Measurements from ENCODE around the gene NUP43.
"Not testable (repeated sequence)": the region's sequence is repeated elsewhere in the genome, so short reads cannot be mapped to it uniquely, and the experiment has no call there.

Gene NUP43

DNA sequence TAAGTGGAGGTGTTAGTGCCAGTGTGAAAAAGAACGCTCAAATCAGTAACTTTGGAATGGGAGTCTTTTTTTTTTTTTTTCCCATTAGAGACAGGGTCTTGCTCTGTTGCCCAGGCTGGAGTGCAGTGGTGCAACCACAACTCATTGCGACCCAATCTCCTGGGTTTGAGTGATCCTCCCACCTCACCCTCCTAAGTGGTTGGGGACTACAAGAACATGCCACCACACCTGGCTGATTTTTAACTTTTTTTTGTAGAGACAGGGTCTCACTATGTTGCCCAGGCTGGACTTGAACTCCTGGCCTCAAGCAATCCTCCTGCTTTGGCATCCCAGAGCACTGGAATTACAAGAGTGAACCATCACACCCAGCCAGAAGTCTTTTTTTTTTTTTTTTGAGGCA lies 48.2 kb downstream of the NUP43 start:
- in situ Hi-C loops (cut with MboI; ENCODE audit: low sequenced_read_pairs): no loop called here

DNA sequence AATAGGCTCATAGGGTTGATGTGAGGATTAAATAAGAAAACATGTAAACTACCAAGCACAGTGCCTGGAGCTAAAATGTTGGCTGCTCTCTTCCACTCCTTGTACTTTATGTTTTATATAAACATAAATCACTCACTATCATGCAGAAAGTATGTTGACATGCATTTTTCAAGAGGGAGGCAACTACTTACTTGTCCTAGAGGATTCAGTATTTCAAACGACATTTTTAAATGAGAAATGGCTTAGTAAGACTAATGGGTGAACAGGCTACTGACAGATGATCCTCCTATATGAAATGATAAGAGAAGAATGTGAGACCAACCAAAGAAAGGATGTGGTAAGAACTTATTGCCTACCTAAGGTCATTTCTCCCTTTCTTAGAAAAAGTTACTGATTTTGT lies 49.4 kb downstream of the NUP43 start:
- in situ Hi-C loops (cut with MboI; ENCODE audit: low sequenced_read_pairs): no loop called here

DNA sequence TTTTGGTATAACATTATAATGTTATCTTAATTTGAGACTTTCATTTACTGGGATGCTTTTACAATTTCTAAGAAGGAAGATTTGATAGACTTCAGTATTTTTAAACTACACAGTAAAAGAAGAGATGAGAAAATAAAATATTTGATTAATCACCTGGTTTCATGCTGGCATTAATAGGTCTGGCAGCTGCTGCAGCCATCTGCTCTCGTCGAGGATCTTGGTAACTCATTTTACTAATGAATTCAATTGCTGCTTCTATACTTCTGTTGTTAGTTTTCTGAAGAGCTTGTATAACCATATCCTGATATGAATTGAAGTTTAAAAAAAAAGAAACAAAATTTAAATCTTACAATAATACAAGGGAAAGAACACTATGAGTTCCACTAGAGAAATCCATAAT lies 51.4 kb downstream of the NUP43 start:
- in situ Hi-C loops (cut with MboI; ENCODE audit: low sequenced_read_pairs): no loop called here

DNA sequence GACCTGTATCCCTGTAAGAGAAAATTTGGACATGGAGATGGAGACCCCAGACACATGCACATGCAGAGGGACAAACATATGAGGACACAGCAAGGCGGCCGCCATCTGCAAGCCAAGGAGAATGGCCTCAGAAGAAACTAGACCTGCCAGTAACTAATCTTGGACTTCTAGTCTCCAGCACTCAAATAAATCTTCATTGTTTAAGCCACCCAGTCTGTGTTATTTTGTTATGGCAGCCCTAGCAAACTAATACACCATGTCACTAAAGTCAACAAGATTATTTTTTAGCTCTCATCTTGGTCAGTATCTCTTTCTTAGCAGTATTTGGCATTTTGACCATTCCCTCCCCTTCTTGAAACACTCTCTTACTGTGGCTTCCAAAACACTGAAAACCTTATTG lies 55.1 kb downstream of the NUP43 start:
- in situ Hi-C loops (cut with MboI; ENCODE audit: low sequenced_read_pairs): no loop called here

DNA sequence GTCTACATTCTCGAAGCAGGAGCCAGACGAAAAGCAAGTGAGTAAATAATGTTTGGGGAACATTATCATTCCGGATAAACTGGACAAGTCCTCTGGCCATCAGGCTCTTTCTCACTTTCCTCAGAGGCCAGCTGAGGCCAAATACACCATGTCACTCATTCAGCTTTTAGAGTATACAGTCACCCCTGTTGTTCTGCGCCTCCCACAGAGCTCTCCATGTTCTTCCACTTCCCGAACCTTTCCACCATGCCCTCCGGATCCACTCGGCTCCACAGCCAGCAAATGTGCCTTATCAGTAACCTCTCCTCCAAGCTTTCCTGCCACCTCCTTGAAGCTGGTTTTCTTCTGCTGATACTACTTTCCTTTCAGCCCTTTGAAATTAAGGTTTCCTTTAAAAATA lies 60.1 kb downstream of the NUP43 start:
- in situ Hi-C loops (cut with MboI; ENCODE audit: low sequenced_read_pairs): no loop called here

DNA sequence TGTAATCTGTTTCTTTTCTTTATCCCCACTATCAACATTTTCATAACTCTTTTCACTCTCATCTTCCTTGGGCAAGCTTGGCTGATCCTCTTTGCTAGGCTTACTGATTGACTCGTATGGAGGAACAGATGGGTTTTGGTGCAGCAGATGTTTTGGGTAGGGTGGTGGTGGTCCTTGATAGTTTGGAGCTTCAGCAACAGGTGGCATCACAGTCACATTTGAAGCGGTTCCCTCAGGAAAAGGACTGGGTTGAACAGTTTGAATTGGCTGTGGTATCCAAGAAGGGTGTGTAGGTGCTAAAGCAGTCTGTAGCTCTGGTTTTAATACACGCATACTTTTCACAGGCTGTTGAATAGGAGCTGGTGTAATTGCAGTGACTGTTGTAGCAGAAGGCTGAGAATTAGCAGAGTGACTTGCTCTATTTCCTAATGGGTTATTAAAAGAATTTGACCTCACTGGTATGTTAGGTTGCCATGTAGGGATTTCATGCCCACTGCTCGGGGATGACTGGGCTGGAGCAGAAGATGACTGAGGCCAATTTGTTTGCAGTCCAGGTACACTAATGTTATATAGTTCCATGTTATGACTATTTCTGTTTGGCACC lies 63.0 kb downstream of the NUP43 start:
- in situ Hi-C loops (cut with MboI; ENCODE audit: low sequenced_read_pairs): no loop called here

DNA sequence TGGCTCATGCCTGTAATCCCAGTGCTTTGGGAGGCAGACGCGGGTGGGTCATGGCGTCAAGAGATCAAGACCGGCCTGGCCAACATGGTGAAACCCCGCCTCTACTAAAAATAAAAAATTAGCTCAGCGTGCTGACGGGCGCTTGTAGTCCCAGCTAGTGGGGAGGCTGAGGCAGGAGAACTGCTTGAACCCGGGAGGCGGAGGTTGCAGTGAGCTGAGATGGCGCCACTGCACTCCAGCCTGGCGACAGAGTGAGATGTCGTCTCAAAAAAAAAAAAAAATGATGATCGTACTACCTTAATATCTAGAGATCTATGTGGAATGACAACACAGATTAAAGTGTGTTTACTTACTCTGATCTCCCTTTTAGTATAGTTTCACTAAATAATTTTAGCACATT lies 64.5 kb downstream of the NUP43 start:
- in situ Hi-C loops (cut with MboI; ENCODE audit: low sequenced_read_pairs): not testable (repeated sequence)

DNA sequence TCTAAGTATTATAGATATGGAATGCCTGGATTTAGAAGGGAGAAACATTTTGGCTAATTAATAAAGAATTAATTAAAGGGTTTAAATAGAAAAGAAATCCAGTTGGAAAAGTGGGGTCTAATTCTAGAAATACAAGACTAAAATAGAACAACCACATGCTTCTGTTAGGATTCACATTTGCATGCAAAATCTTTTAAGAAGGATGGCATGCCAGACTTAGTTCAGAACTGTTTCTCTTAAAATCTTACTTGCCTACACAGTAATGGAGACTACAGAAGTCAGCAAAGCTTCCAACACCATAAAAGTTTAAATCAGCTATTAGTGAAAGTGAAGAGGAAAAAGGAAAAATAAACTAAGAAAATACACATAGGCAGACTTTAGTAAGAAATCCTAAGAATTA lies 65.1 kb downstream of the NUP43 start:
- in situ Hi-C loops (cut with MboI; ENCODE audit: low sequenced_read_pairs): no loop called here

DNA sequence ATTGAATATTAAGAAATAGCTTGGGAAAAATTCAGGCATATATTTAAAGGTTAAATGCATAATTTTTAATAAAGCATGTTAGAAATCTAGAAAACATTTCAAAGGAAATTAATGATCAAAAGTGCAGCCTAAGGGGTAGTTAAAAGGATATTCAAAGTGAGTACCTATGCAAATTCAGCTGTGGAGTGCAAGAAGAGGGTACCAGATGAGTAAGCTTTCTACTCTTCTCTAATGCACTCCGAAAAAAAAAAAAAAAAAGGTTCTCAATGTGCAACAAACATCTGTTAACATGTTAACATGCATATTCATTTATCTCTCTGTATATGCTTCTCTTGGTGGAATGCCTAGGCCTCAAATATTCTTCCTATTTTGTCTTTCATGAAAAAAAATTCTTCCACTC lies 65.8 kb downstream of the NUP43 start:
- in situ Hi-C loops (cut with MboI; ENCODE audit: low sequenced_read_pairs): no loop called here

Data from hTERT RPE-1 (cell line).